ENCODE measurements around the gene RAB31.

DNA sequence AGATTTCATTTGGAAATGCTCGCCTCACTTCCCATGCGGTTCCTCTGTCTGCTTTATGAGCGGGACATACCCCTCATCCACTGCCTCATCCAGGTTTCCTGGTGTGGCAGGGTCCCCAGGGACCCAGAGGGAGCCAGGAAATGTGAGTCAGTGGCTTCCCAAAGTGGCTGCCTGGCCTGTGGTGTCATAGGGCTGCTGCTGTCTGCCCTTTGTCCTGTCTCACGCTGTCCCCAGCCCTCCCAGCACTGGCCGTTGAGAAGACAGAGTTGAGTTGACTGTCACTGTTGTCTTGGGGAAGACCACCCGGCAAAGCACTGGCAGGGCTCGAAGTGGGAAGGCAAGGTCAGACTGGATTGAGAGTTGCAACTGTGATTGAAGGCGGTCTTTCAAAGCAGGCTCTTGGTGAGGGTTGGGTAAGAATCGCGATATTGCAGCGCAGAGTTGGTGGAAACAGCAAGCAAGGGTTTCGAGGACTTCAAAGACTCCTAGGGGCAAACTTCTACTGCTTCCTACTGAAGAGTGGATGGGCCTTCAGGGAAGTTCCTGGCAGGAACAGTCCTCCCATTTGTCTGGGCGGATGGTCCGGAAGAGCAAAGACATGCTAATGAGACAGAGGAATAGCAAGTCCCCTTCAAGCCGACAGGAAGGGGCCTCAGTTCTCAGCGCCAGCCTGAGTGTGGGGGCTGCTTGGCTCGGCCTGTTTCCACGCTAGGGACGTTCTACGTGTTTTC is 33.9 kb downstream of the RAB31 start:
- TF ChIP-seq, protein P1, sequence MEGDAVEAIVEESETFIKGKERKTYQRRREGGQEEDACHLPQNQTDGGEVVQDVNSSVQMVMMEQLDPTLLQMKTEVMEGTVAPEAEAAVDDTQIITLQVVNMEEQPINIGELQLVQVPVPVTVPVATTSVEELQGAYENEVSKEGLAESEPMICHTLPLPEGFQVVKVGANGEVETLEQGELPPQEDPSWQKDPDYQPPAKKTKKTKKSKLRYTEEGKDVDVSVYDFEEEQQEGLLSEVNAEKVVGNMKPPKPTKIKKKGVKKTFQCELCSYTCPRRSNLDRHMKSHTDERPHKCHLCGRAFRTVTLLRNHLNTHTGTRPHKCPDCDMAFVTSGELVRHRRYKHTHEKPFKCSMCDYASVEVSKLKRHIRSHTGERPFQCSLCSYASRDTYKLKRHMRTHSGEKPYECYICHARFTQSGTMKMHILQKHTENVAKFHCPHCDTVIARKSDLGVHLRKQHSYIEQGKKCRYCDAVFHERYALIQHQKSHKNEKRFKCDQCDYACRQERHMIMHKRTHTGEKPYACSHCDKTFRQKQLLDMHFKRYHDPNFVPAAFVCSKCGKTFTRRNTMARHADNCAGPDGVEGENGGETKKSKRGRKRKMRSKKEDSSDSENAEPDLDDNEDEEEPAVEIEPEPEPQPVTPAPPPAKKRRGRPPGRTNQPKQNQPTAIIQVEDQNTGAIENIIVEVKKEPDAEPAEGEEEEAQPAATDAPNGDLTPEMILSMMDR (IDR thresholded peaks at IDR 0.05): no peak
- TF ChIP-seq POLR2A (IDR thresholded peaks at IDR 0.05): no peak
